Keratinocyte (primary cell): ENCODE data around the gene DAPK1. TPM values are rescaled to one million over a fixed set of nuclear protein-coding genes. Genes with fewer than 3 reads are reported as not detected.

ENCODE experiments used
- DNase-seq: peaks from one replicate; pipeline ENCODE4 v3.0.0-alpha.2; 2011; ENCODE audit warnings: low read depth, missing footprints, low spot score
- FAIRE-seq: peaks from 2 replicates; lab custom pipeline; 2011; peaks lifted over from hg19 to GRCh38; lab: Jason Lieb, UNC
- H2AFZ ChIP-seq: 2 replicates; pipeline ENCODE4 v1.6.0; 2012; ENCODE audit warnings: low read length, control low read depth, inconsistent platforms; ENCODE audit not compliant: control insufficient read depth
- H3K27ac ChIP-seq: 2 replicates; pipeline ENCODE4 v1.5.1; 2011; ENCODE audit warnings: low read length; ENCODE audit not compliant: control insufficient read depth, insufficient read depth
- H3K27me3 ChIP-seq: 3 replicates; pipeline ENCODE4 v1.6.0; 2011; ENCODE audit warnings: low read length; ENCODE audit not compliant: control insufficient read depth, insufficient read depth; ENCODE audit errors: extremely low read depth
- H3K36me3 ChIP-seq, 2 experiments: 2 replicates in 1 of 2; 3 replicates in 1 of 2; pipeline ENCODE4 v1.5.1; 2011; ENCODE audit warnings: low read length in 2 of 2, mild to moderate bottlenecking in 1 of 2; ENCODE audit not compliant: control insufficient read depth in 2 of 2, insufficient read depth in 2 of 2; ENCODE audit errors: extremely low read depth in 1 of 2
- H3K4me1 ChIP-seq: 3 replicates; pipeline ENCODE4 v1.5.1; 2011; ENCODE audit warnings: low read length; ENCODE audit not compliant: control insufficient read depth, insufficient read depth; ENCODE audit errors: extremely low read depth
- H3K4me2 ChIP-seq: 3 replicates; pipeline ENCODE4 v1.6.0; 2011; ENCODE audit warnings: low read depth, low read length; ENCODE audit not compliant: control insufficient read depth, insufficient read depth; ENCODE audit errors: extremely low read depth
- H3K4me3 ChIP-seq, 3 experiments: fragments of 200-600 bp in 1 of 3; sonication (generic) in 1 of 3; 2 replicates in 2 of 3; 3 replicates in 1 of 3; pipeline ENCODE4 v1.5.1; 2011 to 2016; ENCODE audit warnings: low read length in 3 of 3, mild to moderate bottlenecking in 3 of 3, control low read depth in 2 of 3, inconsistent platforms in 1 of 3, low read depth in 1 of 3, mixed read lengths in 1 of 3, mixed run types in 1 of 3, moderate library complexity in 1 of 3; ENCODE audit not compliant: control insufficient read depth in 2 of 3, insufficient read depth in 2 of 3; ENCODE audit errors: extremely low read depth in 1 of 3
- H3K79me2 ChIP-seq: 2 replicates; pipeline ENCODE4 v1.6.0; 2012; ENCODE audit warnings: low read length; ENCODE audit not compliant: control insufficient read depth, insufficient read depth
- H3K9ac ChIP-seq: 3 replicates; pipeline ENCODE4 v1.6.0; 2011; ENCODE audit warnings: low read length; ENCODE audit not compliant: control insufficient read depth, insufficient read depth; ENCODE audit errors: extremely low read depth
- H3K9me1 ChIP-seq: 3 replicates; pipeline ENCODE4 v1.6.0; 2011; ENCODE audit warnings: low read length; ENCODE audit not compliant: control insufficient read depth, insufficient read depth; ENCODE audit errors: extremely low read depth
- H3K9me3 ChIP-seq: 2 replicates; pipeline ENCODE4 v1.5.1; 2012; ENCODE audit warnings: low read depth, low read length; ENCODE audit not compliant: control insufficient read depth
- H4K20me1 ChIP-seq: 3 replicates; pipeline ENCODE4 v1.6.0; 2011; ENCODE audit warnings: low read length; ENCODE audit not compliant: control insufficient read depth, insufficient read depth; ENCODE audit errors: extremely low read depth
- CTCF ChIP-seq, 3 experiments: IDR thresholded peaks in 1 of 3; conservative IDR thresholded peaks in 1 of 3; optimal IDR thresholded peaks in 1 of 3; 2 replicates in 2 of 3; 3 replicates in 1 of 3; pipeline versions ENCODE3 to v1.5.1; 2011; ENCODE audit warnings: low read length in 3 of 3, mild to moderate bottlenecking in 3 of 3, moderate library complexity in 2 of 3, control low read depth in 1 of 3, inconsistent platforms in 1 of 3; ENCODE audit not compliant: insufficient read depth in 2 of 3; ENCODE audit errors: extremely low read depth in 1 of 3
- EZH2 ChIP-seq: IDR thresholded peaks from one replicate; pipeline ENCODE4 v1.6.1; 2012; ENCODE audit warnings: inconsistent platforms, mild to moderate bottlenecking, low read length, moderate library complexity
- dilution Hi-C: fragments of 300-500 bp; cut with MboI; formaldehyde crosslinking; loops from one replicate; pipeline ENCODE4 v1.7.0; 2020; ENCODE audit warnings: low sequenced_read_pairs; ENCODE audit not compliant: extremely low pct_ligation_motif_present
- polyA plus RNA-seq, 5 experiments: library from polyadenylated mRNA; depleted of rRNA in 3 of 5; stranded (reverse) in 3 of 5; stranded (forward) in 1 of 5; unstranded in 1 of 5; fragments of >200 nt; gene quantifications; 1 replicate in 1 of 5; 2 replicates in 3 of 5; 3 replicates in 1 of 5; pipeline versions ENCODE4 v1.2.1 to v1.2.3, GENCODE V29; 2011 to 2012; ENCODE audit warnings: missing spikeins in 2 of 5, low read depth in 1 of 5, low replicate concordance in 1 of 5

DAPK1 gene
- polyA plus RNA-seq, 1 donor (not counting 4 experiments of a cell fraction or from before 2014, with no cell fraction given): 2.8 TPM

GRCh38 chr9:87640385-87640795 is 142.7 kb downstream of the DAPK1 start:
- dilution Hi-C loops: no loop called here
- Histone ChIP-seq H3K79me2 (no peaks in the 10 kb centered on the region), H3K9me3 (no peaks in the 10 kb centered on the region), H3K27me3 (peaks cover 3% of the 10 kb centered on the region), H3K4me1 (no peaks in the 10 kb centered on the region), H3K4me2 (no peak overlapping the region), H3K36me3 (no peaks in the 10 kb centered on the region), H3K4me3 (no peak overlapping the region), H4K20me1 (no peaks in the 10 kb centered on the region), H3K27ac (no peak overlapping the region), H3K9ac (no peak overlapping the region), H2AFZ (no peak overlapping the region), H3K9me1 (no peaks in the 10 kb centered on the region)
- no peak for DNase-seq
- no peak for FAIRE-seq
- TF ChIP-seq EZH2 (no peak), CTCF (optimal IDR thresholded peaks at IDR 0.05 in 1 of 3, IDR thresholded peaks at IDR 0.05 in 1 of 3, conservative IDR thresholded peaks at IDR 0.05 in 1 of 3; ENCODE audit: extremely low read depth in 1 of 3, insufficient read depth in 2 of 3, low read length in 3 of 3) (no peak)

- no peak for TF ChIP-seq EZH2
- TF ChIP-seq CTCF (optimal IDR thresholded peaks at IDR 0.05 in 1 of 3, IDR thresholded peaks at IDR 0.05 in 1 of 3, conservative IDR thresholded peaks at IDR 0.05 in 1 of 3; ENCODE audit: extremely low read depth in 1 of 3, insufficient read depth in 2 of 3, low read length in 3 of 3): no peak
- no peak for DNase-seq
- Histone ChIP-seq H3K9ac (no peak overlapping the region), H3K4me1 (no peaks in the 10 kb centered on the region), H4K20me1 (no peaks in the 10 kb centered on the region), H3K79me2 (no peaks in the 10 kb centered on the region), H3K9me1 (no peaks in the 10 kb centered on the region), H3K4me2 (no peak overlapping the region), H3K9me3 (no peaks in the 10 kb centered on the region), H3K36me3 (no peaks in the 10 kb centered on the region), H2AFZ (no peak overlapping the region), H3K27me3 (peaks cover 3% of the 10 kb centered on the region), H3K4me3 (no peak overlapping the region), H3K27ac (no peak overlapping the region)
- no peak for FAIRE-seq
- dilution Hi-C loops: no loop called here
Measured at GRCh38 chr9:87641067-87641466, 143.4 kb downstream of the DAPK1 start.
